ENCODE measurements around the gene METTL1.

METTL1 gene

DNA sequence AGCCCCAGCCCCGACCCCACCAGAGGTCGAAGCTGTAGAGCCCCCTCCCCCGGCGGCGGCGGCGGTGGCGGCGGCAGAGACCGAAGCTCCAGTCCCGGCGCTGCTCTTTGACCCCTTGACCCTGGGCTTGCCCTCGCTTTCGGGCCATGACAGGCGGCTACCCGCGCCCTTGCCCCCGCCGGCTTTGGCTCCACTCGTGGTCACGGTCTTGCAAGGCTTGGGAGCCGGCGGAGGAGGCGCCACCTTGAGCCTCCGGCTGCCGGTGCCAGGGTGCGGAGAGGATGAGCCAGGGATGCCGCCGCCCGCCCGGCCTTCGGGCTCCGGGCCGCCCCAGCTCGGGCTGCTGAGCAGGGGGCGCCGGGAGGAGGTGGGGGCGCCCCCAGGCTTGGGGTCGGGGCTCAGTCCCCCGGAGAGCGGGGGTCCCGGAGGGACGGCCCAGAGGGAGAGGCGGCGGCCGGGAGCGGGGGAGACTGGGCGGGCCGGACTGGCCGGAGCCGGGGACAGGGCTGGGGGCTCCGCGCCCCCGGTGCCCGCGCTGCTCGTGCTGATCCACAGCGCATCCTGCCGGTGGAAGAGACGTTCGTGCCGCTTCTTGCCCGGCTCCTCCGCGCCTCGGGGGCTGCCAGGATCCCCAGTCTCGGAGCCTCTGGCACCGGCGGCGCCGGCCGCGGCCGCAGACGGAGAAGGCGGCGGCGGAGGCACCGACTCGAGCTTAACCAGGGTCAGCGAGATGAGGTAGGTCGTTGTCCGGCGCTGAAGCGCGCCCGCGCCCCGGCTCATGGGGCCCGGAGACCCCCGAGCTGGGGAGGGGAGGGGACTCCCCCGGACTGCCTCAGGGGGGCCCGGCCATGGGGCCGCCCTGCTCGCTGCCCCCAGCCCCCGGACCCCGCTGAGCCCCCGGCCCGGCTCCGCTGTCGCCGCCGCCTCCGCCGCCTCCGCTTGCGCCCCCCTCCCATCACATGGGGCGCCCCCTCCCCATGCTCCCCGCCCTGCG, 34.1 kb downstream of the METTL1 start:
- no peak for DNase-seq (ENCODE audit: low read depth)

DNA sequence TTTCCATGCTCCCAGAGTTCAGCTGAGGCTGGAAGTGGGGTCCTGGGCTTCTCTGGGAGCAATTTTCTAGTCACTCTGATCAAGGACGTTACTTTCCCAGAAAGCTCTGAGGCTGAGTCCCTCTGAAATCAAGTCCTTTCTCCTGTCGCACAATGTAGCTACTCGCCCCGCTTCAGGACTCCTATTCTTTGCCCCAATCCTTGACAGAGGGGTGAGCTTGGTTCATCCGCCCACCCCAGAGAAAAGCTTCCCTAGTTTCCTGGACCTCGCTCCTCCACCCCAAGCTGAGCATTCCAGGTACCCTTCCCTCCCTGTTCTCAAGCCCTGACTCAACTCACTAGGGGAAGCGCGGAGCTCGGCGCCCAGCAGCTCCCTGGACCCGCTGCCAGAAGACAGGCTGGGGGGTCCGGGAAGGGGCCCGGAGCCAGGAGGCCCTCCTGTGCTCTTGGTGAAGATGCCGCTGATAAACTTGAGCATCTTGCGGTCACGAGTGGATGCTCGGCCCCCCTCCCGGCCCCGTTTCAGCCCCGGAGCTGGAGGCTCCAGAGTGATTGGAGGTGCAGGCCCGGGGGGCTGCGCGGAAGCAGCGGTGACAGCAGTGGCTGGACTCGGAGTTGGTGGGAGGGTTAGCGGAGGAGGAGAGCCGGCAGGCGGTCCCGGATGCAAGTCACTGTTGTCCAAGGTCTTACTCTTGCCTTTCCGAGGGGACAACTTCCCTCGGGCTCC, 35.0 kb downstream of the METTL1 start:
- DNase-seq (ENCODE audit: low read depth): no peak

DNA sequence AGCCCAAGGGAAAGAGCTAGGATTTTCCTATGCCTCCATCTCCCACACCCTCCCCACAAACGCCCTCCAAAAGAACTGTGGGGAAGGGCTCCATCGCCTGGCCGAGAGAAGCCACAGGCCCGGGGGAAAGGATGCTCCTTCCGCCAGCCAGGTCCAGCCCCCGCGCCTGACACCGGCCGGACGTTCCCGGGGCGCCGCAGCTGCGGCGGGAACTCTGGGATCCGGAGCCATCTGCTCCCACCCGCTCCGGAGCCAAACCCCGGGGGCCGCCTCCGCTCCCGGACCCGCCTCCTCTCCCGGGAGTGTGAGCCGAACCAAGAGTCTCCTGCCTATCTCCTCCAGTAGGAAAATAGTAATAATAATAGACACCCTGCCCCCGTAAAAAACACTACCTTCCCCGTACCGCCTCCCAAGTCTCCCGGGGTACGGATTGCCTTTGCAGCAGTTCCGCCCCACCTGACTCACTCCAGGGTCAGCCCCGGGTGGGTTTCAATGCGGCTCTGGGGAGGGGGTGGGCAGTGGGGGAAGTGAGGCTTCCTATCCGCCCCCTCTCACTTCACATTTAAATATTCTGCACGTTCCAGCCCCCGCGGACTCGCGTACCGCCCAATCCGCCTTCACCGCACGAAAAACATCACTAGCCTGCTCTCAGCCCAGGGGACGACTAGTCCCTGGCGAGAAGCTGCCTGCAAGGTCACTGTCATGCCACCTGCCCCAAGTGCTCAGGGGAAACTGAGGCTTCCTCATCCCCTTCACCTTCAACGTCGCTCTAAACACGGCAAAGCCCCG, 35.8 kb downstream of the METTL1 start:
- no peak for DNase-seq (ENCODE audit: low read depth)

DNA sequence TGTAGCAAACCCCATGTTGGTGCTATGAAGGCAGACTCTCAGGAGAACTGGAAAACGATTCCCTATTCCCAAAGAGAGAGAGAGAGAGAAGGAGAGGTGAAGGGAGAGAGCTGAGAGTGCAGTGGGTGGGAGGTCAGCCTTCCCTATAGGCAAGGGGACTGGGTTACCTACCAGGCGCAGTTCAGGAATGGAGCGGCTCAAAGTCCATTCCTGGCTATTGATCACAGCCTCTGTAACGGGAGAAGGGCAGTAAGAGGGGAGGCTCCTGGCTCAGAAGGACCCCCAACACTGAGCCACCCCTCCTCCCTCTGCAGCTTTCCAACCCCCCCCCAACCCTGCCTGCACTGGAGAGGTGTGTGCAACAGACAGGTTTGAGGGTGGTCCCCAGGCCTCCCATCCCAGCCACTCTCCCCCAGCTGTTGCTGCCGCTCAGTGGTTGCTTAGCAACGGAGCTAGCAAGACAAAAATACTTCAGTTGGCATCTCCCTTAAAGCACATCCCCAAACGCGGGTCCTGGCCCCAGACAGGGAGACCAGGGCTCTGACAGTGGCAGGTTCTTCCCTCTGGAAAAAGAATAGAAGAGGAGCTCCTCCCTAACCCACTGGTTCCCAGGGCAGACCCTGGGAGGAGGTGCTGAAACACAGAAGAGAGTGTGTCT, 36.6 kb downstream of the METTL1 start:
- DNase-seq (ENCODE audit: low read depth): no peak

DNA sequence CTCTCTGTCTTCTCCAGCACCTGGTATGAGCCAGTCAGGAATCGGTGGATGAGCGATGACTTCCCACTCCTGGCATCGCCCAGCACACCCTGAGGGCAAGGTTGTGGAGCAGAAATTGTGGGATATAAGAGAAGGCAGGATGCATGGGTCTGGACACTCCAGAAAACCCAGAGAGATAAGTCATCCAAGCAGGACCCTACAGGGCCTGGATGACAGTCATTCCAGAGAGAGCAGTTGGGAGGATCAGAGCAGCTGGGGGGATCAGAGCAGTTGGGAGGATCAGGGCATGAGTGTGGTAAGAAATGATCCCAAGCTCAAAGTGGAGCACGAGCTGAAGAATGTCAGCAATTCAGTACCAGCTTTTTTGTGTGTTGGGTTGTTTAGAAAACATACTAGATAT, 37.3 kb downstream of the METTL1 start:
- no peak for DNase-seq (ENCODE audit: low read depth)

DNA sequence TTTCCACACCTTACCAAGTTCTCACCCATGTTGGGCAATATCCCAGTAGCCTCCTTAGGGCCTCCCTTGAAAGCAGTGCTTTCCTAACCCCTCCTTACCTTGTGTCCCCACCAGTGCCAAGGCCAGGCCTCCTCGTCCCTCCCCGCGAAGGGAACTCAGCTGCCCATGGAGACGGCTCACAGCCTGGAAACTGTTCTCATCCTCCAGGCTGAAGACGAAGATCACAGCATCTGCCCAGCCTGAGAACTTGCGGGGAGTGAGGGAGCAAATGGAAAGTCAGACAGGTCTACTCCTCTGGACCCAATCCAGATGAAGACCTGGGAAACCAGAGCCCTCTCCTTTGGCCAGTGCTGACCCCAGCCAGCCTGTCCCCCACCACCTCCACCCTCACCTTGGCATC, 38.0 kb downstream of the METTL1 start:
- DNase-seq (ENCODE audit: low read depth): no peak

DNA sequence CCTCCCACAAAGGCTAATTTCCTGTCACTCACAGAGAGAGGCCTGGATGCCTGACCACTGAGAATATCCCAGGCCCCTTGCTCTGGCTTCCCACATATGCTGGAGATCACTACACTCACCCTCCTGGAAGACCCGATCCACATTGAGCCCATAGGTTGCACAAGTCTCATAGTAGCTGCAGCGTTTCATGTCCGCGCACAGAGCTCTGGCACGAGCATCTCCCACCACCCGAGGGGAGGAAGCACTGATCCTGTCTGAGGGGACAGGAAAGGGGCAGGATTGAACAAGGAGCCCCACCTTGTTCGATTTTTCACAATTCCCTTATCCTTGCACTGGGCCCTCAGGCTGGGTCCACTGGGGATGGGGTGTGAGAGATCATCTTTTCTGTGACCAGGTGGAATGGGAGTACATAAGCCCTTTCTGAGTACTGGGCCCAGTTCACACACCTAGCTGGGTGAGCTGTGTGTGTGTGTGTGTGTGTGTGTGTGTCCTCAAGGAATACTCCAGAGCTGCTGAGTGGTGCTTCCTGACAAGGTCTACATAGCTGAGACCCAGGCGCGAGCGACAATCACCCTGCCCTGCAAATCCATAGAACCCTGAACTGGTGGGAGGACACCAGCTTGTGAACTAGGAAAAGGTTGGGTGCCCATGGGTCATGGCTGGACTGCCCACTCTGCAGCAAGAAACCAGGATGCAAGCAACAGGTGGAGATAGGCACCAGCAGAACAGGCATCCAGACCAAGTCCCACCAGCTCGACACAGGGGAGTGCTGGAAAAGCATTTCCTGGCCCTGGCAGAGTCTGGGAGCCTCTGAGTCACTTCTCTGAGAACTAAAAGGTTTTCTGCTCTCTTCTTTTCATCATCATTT, 38.9 kb downstream of the METTL1 start:
- DNase-seq (ENCODE audit: low read depth): no peak

DNA sequence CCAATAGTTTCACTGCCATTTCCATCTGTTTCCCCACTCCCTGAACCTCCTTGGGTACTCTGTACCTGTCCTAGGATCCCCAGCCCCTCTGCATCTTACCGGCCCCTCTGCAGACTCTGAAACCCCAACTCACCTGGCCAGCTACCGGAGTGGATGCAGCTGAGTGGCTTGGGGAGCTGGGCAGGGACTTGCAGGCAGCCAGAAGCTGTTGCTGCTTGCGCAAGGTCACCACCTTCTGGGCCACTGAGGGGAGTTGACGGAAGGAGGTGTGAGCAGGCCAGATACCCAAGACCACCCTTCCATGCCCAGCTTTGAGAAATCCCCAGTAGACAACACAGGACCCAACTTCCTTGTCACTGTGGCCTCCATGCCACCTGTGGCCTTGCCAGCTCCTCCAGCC, 39.6 kb downstream of the METTL1 start:
- no peak for DNase-seq (ENCODE audit: low read depth)

DNA sequence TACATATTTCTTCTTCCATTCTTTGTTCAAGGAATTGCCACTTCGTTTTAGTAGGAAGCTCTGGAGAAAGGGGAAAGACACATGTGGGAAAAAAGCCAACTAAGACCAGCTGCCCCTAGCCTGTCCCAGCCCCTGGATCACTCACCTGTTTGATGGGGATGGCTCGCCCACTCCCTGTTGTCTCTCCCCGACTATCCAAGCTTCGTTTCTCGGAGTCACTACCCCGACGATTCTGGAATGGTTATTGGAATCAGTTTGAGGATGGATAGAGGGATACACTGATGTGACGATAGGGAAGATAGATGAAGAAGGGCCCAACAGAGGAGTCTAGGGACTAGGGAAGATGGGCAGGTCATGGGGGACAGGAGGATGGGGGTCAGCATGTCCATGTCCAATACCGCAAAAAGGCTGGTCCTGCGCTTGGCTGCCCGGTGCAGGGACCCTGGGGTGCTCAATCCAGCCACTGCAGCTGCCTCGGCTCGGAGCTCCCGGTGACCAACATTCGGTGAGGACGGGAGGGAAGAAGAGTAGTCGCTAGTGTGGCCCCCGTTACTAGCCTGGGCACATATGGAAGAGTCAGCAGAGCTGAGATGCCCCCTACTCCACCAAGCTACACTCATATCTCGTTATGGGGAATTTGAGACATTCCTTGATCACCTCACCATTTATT, 40.4 kb downstream of the METTL1 start:
- DNase-seq (ENCODE audit: low read depth): no peak

DNA sequence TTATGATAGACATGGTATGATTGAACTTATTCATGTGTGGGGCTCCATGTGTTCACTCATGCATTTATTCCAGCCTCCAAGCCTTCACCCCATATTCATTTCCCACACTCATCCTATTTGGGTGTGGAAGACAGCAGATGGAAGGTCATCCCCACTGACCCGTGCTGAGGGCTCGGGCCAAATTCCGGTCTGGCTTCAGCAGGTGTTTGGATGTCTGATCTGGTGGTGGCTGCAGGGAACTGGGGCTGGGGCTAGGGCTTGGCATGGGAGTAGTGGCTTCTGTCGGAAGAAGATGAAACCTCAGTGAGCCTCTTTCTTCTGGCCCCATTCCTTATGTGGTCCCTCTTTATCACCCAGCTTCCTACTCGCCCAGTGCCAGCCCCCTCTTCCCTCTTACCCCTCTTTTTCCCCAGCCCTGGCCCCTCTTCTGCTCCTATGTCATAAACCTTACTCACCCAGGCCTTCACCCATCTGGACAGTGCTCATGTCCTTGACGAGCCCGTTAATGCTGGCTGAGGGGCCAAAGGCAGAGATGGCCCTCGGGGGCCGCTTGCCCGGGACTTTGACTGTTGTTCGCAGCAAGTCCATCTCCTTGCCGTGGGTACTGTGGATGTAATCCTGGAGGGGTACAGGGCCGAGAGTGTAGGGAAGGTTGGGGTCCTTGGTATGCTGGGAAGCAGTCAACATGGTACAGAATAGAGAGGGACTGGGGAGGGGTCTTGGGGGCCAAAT, 41.4 kb downstream of the METTL1 start:
- no peak for DNase-seq (ENCODE audit: low read depth)

DNA sequence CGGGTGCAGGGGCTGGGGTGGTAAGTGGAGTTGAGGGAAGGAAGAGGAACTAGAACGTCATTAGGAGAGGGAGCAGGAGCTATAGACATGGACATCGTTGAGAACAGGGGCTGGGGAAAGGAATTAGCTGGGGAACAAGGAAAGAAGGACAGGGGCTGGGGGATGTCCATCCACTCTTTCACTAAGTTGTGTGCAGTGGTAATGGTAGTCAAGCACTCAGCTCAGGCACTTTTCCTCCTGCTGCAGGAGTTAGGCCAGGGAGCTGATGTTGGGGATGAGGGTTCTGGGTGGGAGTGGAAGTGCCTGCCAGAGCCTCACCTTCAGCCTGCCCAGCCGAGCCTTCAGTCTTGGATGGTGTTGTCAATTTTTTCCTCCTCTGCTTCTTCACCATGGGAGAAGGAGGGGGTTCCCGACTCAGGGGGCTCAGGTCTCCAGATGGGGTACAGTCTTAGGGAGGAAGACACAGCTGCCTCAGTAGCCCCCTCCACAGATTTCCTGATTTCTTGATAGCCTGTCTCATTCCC, 42.5 kb downstream of the METTL1 start:
- DNase-seq (ENCODE audit: low read depth): no peak

DNA sequence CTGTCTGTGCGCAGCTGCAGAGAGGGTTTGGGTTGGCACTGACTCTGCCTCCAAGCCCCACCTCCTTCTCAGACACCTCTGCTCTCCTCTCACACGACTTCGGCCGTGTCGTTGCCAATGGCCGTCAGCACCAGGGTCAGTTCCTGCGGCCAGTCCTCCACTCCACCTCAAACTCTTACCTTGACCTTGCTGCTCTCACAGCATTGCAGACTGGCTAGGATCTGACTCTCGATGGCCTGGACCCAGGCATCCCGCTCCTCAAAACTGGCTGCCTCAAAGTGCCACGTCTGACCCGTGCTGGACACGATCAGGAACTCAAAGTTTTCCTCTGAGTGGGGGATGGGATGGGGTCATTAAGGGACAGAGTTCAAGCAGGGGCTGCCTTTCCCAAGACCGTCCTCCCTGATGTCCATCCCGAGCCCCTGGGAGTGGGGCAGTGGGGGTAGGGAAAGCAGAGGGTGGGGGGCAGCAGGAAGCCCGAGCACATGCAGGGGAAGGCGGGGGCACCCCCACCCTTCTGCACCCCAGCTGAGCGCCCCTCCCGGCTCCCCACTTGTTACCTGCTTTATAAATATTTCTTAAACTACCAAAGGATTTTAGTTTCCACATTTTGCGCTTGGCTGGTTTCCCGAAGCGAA, 44.0 kb downstream of the METTL1 start:
- DNase-seq (ENCODE audit: low read depth): no peak

DNA sequence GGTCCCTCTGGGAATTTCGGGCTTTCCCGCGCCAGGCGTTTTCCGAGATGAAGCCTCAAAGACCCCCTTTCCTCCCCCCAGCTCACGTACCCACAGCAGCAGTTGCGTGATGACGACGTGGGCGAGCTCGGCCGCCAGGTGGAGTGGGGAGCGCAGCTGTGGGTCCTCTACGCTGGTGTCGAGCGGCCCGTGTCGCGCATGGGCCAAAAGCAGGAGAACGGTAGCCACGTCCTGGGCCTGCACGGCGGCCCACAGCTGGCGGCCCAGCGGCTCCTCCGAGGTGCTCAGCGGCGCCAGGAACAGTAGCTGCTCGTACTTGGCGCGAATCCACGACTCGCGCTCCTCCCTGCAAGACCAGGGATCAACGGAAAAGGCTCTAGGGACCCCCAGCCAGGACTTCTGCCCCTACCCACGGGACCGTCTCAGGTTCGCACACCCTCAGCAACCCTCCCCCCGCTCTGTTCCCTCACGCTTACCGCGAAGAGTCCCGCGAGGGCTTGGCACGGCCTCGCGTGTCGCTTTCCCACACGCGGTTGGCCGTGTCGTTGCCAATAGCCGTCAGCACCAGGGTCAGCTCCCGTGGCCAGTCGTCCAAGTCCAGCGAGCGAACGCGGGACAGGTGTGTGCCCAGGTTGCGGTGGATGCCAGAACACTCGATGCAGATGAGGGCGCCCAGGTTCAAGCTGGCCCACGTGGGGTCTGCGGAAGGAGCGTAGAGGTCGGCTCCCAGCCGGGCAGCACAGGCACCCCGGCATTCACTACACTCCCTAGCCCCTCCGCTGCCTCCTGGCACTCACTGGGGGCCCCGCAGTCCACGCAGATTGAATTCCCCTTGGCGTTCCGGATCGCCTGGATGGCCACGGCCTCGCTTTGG, 44.8 kb downstream of the METTL1 start:
- DNase-seq (ENCODE audit: low read depth): no peak

DNA sequence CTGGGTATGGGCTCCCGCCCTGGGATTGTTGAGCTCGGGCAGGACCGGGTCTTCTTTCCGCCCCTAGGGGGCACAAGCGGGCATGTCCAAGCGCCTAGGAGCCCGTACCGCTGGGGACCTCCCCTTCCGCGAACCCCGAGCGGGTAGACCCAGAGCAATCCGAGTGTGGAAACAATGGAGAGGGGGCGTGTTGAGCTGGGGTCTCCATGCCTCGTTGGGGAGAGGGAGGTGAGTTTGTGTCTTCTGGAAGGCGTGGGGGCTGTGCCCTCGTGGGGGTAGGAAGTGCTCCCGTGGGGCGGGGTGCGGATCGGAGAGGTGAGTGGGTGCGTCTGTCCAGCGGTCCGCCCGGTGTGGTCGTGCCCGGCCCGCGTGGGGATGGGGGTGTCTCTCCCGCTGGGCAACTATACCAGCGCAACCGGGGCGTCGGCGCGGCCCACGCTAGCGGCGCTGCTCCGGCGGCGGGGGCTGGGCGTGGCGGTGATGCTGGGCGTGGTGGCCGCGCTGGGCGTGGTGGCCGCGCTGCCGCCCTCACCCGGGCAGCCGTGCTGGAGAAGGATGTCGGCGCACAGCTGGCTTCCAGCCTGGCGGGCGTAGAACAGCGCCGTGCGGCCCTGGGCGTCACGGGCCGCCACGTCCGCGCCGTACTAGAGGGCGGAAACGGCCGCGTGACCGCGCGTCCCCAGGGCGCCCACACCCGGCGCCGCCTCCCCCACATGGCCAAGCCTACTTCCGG, 45.6 kb downstream of the METTL1 start:
- no peak for DNase-seq (ENCODE audit: low read depth)

DNA sequence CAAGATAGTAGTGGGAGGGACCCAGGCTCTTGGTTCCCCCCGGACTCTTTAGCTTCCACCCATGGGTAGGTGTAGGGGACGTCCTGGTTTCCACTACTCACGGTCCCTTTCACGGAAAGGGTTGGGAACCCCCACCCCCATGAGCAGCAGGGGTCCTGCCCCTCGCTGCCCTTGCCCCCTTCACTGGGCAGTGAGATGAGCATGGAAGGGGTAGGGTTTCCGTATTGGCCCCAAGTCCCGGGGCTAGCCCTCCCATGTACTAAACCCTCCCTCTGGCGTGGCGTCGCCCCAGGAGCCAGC, 46.1 kb downstream of the METTL1 start:
- no peak for DNase-seq (ENCODE audit: low read depth)

DNA sequence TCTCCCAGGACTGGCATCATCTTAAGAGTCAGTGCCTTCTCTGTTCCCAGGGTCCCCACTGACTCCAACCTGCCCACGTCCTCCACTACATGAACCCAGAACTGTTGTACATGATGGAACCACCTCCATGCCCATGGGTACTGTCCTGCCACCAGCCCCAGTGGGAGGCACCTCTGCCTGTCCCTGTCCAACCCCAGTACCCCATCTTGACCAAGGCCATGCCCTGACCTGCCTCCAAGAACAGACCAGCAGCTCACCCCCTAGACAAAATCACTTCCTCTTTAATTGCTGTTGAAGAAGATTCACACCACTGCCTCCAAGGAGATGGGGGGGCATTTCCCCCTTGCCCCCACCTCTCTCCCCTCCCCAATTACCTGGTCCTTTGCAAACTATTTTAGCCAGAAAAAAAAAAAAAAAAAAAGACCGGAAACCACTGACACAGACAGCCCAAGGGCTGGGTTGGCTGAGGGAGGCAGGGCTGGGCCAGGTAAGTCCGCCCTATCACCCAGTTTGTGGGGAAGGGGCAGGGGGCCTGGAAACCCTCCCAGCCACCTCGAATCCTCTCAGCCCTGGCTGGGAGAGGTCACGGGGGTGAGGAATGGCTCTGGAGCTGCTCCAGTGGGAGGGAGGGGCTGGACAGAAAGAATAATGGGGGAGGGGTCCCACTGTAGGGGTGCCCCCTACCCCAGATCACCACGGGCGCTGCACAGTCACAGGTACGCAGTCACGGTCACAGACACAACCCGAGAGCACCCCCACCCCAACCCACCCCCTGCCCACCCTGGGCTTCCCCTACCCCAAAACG, 46.8 kb downstream of the METTL1 start:
- no peak for DNase-seq (ENCODE audit: low read depth)
